Panc1 (cell line): ENCODE results near the gene ADORA1. TPM values are rescaled to one million over a fixed set of nuclear protein-coding genes. Genes with fewer than 3 reads are reported as not detected.

Source experiments
- ATAC-seq: fragments of 200-7000 bp; cut with Tn5 transposase; 2 replicates; pipeline ENCODE4 v1.9.1; 2020; ENCODE audit warnings: mild to moderate bottlenecking, moderate library complexity
- BruUV-seq: library from RNA; stranded (reverse); fragments of 400-500 nt; replicated peaks from 2 replicates; lab custom pipeline; 2021; lab: Mats Ljungman, UMichigan
- CTCF ChIA-PET: fragments of 300-600 bp; sonication (Branson Sonifier 250); formaldehyde crosslinking; loops from one replicate; lab custom pipeline; 2022; ENCODE audit warnings: antibody characterized with exemption; lab: Charles Lee
- POLR2A ChIA-PET: fragments of 300-600 bp; sonication (Branson Sonifier 250); formaldehyde crosslinking; loops from one replicate; lab custom pipeline; 2022; ENCODE audit warnings: antibody characterized with exemption; lab: Charles Lee
- DNase-seq: peaks from one replicate; pipeline ENCODE4 v3.0.0-alpha.2; 2010; ENCODE audit warnings: low read depth, low spot score
- H3K27ac ChIP-seq: 2 replicates; pipeline ENCODE4 v1.5.1; 2011; ENCODE audit warnings: mild to moderate bottlenecking, low read length, inconsistent platforms
- H3K27me3 ChIP-seq: fragments of 200-500 bp; sonication (Bioruptor generic); 2 replicates; pipeline ENCODE4 v1.6.0; 2014; ENCODE audit warnings: low read length, inconsistent platforms; ENCODE audit not compliant: control insufficient read depth, insufficient read depth
- H3K36me3 ChIP-seq: fragments of 200-500 bp; sonication (Bioruptor generic); 2 replicates; pipeline ENCODE4 v1.5.1; 2014; ENCODE audit warnings: inconsistent platforms, mild to moderate bottlenecking, low read length, moderate library complexity; ENCODE audit not compliant: control insufficient read depth, insufficient read depth
- H3K4me1 ChIP-seq: 2 replicates; pipeline ENCODE4 v1.5.1; 2011; ENCODE audit warnings: inconsistent platforms, mild to moderate bottlenecking, low read length, moderate library complexity; ENCODE audit not compliant: control insufficient read depth, insufficient read depth
- H3K4me3 ChIP-seq, 2 experiments: 2 replicates each; pipeline ENCODE4 v1.5.1; 2011 to 2012; ENCODE audit warnings: low read depth in 2 of 2, low read length in 2 of 2, mild to moderate bottlenecking in 2 of 2, inconsistent platforms in 1 of 2, moderate library complexity in 1 of 2
- H3K9me3 ChIP-seq: fragments of 200-500 bp; sonication (Bioruptor generic); 2 replicates; pipeline ENCODE4 v1.5.1; 2014; ENCODE audit warnings: low read depth, mild to moderate bottlenecking, inconsistent platforms, low read length, moderate library complexity; ENCODE audit not compliant: control insufficient read depth, insufficient read depth
- CTCF ChIP-seq: fragments of 450-650 bp; IDR thresholded peaks from 2 replicates; pipeline ENCODE4 v1.5.1; 2017; ENCODE audit warnings: mild to moderate bottlenecking
- POLR2AphosphoS5 ChIP-seq: IDR thresholded peaks from 2 replicates; pipeline ENCODE4 v1.6.1; 2012; ENCODE audit warnings: mild to moderate bottlenecking, low read depth, low read length, moderate library complexity
- REST ChIP-seq, 2 experiments: IDR thresholded peaks; 2 replicates each; pipeline ENCODE4 v1.6.1; 2011 to 2012; ENCODE audit warnings: low read depth in 2 of 2, control low read depth in 1 of 2, low read length in 1 of 2, mild to moderate bottlenecking in 1 of 2, moderate library complexity in 1 of 2; ENCODE audit not compliant: insufficient read depth in 1 of 2
- SIN3A ChIP-seq: IDR thresholded peaks from 2 replicates; pipeline ENCODE4 v1.6.1; 2012; ENCODE audit warnings: low read depth, mild to moderate bottlenecking, low read length, moderate library complexity, borderline replicate concordance; ENCODE audit not compliant: insufficient read depth
- TCF7L2 ChIP-seq: IDR thresholded peaks from 2 replicates; pipeline ENCODE4 v1.6.1; 2011; ENCODE audit warnings: mild to moderate bottlenecking, low read depth, low read length, inconsistent platforms
- in situ Hi-C: cut with HindIII; loops from 2 replicates; pipeline ENCODE4 v1.10.0; 2016; ENCODE audit warnings: low sequenced_read_pairs, low pct_unique_long_range_greater_than_20kb
- intact Hi-C: fragments of 100-400 bp; cut with micrococcal nuclease; formaldehyde crosslinking; loops from one replicate; pipeline ENCODE4 v1.10.0; 2022; ENCODE audit not compliant: unreplicated experiment
- total RNA-seq: library from RNA; stranded (reverse); gene quantifications from one replicate; pipeline ENCODE4 v1.2.1, GENCODE V29; 2021; ENCODE audit not compliant: unreplicated experiment

ADORA1 gene
- total RNA-seq, 1 experiment from 2014 or later = 8.5 TPM

GRCh38 chr1:203089001-203089650 is 38.4 kb upstream of the ADORA1 start:
- BruUV-seq = no TSS peak
- H3K27ac ChIP-seq = no peak overlapping the region
- intact Hi-C loops (no loop called here), in situ Hi-C loops (no loop called here)
- H3K4me3 ChIP-seq = no peak overlapping the region
- no peaks in the 10 kb centered on the region for H3K4me1 ChIP-seq
- no peak for ATAC-seq
- DNase-seq = no peak
- TF ChIP-seq REST (IDR thresholded peaks at IDR 0.05; ENCODE audit: insufficient read depth in 1 of 2, low read depth in 2 of 2, low read length in 1 of 2) = no peak
- TF ChIP-seq SIN3A = no peak
- TF ChIP-seq TCF7L2 = no peak
- no peak for TF ChIP-seq POLR2AphosphoS5
- no peak for TF ChIP-seq CTCF
- no peaks in the 10 kb centered on the region for H3K9me3 ChIP-seq
- POLR2A ChIA-PET = no interaction called here
- H3K27me3 ChIP-seq = peaks cover 2% of the 10 kb centered on the region; the same call in 1 of the 2 replicates
- no peaks in the 10 kb centered on the region for H3K36me3 ChIP-seq
- CTCF ChIA-PET = no interaction called here

GRCh38 chr1:203089651-203090045 is 37.9 kb upstream of the ADORA1 start:
- TF ChIP-seq TCF7L2 (no peak), CTCF (no peak), POLR2AphosphoS5 (no peak), SIN3A (no peak), REST (IDR thresholded peaks at IDR 0.05; ENCODE audit: insufficient read depth in 1 of 2, low read depth in 2 of 2, low read length in 1 of 2) (no peak)
- H3K27me3 ChIP-seq = peaks cover 2% of the 10 kb centered on the region; the same call in 1 of the 2 replicates
- no peaks in the 10 kb centered on the region for H3K4me1 ChIP-seq
- no peaks in the 10 kb centered on the region for H3K36me3 ChIP-seq
- in situ Hi-C loops = no loop called here
- ChIA-PET CTCF (no interaction called here), POLR2A (no interaction called here)
- H3K9me3 ChIP-seq = no peaks in the 10 kb centered on the region; the same call in 1 of the 2 replicates
- no peak for DNase-seq
- ATAC-seq = no peak
- intact Hi-C loops = no loop called here
- H3K27ac ChIP-seq = no peak overlapping the region
- BruUV-seq = no TSS peak
- H3K4me3 ChIP-seq = no peak overlapping the region
